MG63 (cell line): Measurements from ENCODE around the gene NSUN6. TPM values are rescaled to one million over a fixed set of nuclear protein-coding genes. Genes with fewer than 3 reads are reported as not detected.
"Not testable (repeated sequence)": the region's sequence is repeated elsewhere in the genome, so short reads cannot be mapped to it uniquely, and the experiment has no call there.

Experiments used
- DNase-seq: peaks from one replicate; pipeline ENCODE4 v3.0.0-alpha.2; 2020
- H3K27me3 ChIP-seq: fragments of 250-450 bp; sonication (Bioruptor Pico); 2 replicates; pipeline ENCODE4 v1.5.1; 2020; ENCODE audit warnings: mild to moderate bottlenecking, moderate library complexity
- H3K36me3 ChIP-seq: fragments of 250-450 bp; sonication (Bioruptor Pico); 2 replicates; pipeline ENCODE4 v1.5.1; 2020; ENCODE audit warnings: mild to moderate bottlenecking, moderate library complexity
- H3K4me3 ChIP-seq: fragments of 250-450 bp; sonication (Bioruptor Pico); 2 replicates; pipeline ENCODE4 v1.5.1; 2020; ENCODE audit warnings: mild to moderate bottlenecking, moderate library complexity
- H3K9me3 ChIP-seq: fragments of 250-450 bp; sonication (Bioruptor Pico); 2 replicates; pipeline ENCODE4 v1.5.1; 2020; ENCODE audit warnings: mild to moderate bottlenecking, moderate library complexity
- total RNA-seq: library from RNA; depleted of rRNA; stranded (reverse); fragments of >200 nt; shearing (Covaris generic); gene quantifications from 2 replicates; pipeline ENCODE4 v1.2.3, GENCODE V29; 2014; ENCODE audit warnings: low replicate concordance

The NSUN6 gene
- total RNA-seq, 1 experiment from 2014 or later = 8.4 TPM

DNA sequence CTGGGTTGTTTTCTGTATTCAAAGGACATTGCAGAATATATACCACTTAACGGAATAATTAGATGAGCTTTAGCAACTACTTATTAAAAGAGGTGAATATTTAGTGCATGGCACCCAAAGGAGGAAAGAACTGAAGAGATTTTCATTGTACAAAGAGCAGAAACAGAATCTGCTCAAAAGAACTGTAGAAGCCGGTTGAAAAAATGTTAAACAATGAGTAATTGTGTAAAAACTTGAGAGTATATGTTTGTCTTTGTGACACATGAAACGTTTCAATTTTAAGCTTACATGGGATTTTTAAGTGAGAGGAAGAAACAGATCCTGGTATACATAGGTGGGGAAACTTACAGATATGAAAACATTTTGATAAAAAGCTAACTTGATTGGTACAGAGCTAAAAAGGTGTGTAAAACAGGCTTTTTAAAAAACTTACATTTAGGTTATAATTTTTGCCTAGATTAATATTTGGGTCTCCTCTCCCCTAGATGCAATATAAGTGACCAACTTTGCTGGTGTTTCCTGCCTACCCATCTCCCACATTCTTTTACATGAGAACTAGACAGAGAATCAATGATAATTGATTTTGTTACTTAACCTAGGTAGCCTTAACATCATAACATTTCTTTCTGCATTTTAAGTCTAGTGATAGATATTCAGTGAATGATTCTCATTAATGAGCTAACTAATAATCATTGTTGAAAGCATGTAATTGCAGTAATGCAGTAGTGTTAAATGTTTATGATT is 14.6 kb upstream of the NSUN6 start:
- Histone ChIP-seq H3K36me3 (peaks cover 10% of the 10 kb centered on the region), H3K9me3 (no peaks in the 10 kb centered on the region), H3K27me3 (no peaks in the 10 kb centered on the region), H3K4me3 (no peak overlapping the region)
- no peak for DNase-seq

DNA sequence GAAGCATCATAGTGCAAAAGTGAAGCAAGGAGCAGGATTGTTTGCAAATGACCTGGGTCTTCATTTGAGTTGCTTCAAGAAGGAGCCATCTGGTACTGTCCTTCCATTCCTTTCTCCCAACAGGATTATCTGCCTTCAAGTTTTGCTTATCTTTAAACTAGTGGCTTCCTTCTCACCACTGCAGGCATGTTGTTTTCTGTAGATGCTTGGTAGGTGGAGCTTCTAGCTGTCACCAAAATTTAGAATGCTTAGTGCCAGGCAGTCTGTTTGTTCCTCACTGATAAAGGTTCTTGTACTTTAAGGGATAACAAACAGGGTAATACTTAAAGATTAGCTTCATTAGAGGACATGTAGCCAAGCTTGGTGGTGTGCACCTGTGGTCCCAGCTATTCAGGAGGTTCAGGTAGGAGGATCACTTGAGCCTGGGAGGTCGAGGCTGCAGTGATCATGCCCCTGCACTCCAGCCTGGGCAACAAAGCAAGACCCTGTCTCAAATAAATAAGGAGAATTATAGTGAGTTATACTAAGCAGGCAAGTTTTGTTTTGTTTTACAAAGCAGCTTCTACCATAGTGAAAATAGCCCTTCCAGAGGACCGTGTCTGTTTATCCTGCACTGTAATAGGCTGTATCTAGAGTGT is 13.6 kb upstream of the NSUN6 start:
- no peaks in the 10 kb centered on the region for H3K9me3 ChIP-seq
- DNase-seq = no peak
- H3K4me3 ChIP-seq = no peak overlapping the region
- peaks cover 4% of the 10 kb centered on the region for H3K36me3 ChIP-seq
- no peaks in the 10 kb centered on the region for H3K27me3 ChIP-seq

DNA sequence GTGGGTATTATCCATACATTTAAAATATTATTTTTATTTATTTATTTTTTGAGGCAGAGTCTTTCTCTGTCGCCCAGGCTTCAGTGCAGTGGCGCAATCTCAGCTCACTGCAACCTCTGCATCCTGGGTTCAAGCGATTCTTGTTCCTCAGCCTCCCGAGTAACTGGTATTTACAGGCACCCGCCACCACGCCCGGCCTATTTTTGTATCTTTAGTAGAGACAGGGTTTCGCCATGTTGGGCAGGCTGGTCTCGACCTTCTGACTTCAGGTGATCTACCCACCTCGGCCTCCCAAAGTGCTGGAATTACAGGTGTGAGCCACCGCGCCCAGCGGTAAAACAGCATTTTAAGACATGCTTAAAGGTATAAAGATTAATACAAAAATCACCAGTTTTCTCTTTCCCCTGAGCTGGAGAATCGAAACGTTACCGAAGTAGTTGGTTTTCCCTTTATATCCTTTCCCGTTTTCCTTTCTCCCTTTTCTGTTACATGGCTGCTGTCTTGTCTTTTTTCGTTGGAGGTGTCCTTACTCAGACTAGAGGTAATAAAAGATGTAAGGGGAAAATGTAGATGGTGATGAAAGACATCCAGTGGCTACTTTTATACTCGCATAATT is 9.5 kb upstream of the NSUN6 start:
- no peaks in the 10 kb centered on the region; the same call in 1 of the 2 replicates for H3K36me3 ChIP-seq
- peak overlapping the region; percentile 75 for H3K4me3 ChIP-seq
- no peaks in the 10 kb centered on the region for H3K9me3 ChIP-seq
- no peaks in the 10 kb centered on the region for H3K27me3 ChIP-seq
- no peak for DNase-seq

DNA sequence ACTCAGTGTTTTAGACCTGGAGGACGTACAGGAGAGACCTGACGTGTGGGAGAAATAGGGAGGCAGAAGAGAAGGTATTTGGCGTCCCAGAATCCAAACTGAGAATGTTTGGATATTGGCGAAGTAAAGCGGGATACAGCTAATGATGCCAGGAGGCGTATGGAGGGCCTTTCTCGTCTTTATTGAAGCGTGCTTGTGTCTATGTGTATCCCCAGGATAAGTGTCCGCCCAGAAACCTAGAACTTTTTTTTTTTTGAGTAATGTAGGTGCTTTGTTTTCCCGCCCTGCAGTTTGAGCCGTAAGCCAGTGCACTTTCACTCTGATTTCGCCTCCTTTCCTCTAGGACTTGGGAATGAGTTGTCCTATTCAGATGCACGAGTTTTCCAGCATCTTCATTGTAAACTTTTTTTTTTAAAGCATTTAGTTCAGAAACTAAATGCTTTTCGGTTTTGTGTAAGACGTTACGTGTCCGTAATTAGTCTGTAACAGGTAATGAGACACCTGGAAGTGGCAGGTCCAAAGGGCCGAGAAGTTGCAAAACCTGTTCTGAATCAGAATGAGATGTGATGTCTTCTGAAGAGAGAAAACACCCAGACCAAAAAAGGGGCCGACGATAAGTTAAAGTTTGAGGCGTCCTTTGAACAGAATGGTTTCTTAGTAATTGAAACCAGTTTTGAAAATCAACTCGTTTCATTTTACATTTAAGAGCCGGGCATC is 8.6 kb upstream of the NSUN6 start:
- Histone ChIP-seq H3K27me3 (no peaks in the 10 kb centered on the region), H3K4me3 (peak overlapping the region; percentile 75), H3K9me3 (no peaks in the 10 kb centered on the region), H3K36me3 (no peaks in the 10 kb centered on the region; the same call in 1 of the 2 replicates)
- no peak for DNase-seq

DNA sequence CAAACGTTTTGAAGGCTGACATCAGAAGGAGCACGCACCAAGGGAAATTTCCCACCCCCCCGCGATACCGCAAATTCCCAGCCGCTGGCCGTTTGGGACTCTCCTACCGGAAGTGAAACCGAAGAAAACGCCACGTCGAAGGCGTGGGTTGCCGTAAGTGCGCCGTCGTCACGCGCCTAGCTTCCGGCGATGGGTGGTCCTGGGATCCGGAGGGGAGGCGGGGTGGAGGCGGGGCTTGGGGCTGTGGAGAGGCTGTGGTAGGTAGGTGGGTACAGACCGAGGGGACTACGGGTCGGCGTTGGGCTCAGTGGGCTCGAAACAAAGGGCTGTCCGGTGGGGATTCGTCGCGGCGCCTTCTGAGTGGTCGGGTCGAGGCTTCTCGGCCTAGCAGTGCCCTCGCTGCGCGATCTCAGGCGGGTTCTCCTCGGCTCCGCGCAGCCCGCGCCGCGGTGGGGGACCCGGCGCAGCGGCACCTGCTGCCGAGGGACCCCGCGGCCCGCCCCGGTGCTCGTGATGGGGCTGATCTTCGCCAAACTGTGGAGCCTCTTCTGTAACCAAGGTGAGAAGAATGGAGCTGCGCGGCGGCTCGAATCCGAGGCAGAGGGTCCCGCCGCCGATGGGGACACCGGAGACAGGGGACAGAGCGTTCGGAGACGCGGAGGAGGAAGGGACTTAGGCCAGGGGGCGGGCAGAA is 7.9 kb upstream of the NSUN6 start, which contains the start of gene ARL5B:
TSS of gene ARL5B (plus strand) at position 307 of the 694 bp plus-strand sequence. CDS start at position 514, 207 bp downstream.
- DNase-seq = peak; percentile 97
- H3K4me3 ChIP-seq = peak within 1 kb of the TSS; percentile 75
- H3K36me3 ChIP-seq = no peaks in the 10 kb centered on the region; the same call in 1 of the 2 replicates
- H3K9me3 ChIP-seq = no peaks in the 10 kb centered on the region
- H3K27me3 ChIP-seq = no peaks in the 10 kb centered on the region

DNA sequence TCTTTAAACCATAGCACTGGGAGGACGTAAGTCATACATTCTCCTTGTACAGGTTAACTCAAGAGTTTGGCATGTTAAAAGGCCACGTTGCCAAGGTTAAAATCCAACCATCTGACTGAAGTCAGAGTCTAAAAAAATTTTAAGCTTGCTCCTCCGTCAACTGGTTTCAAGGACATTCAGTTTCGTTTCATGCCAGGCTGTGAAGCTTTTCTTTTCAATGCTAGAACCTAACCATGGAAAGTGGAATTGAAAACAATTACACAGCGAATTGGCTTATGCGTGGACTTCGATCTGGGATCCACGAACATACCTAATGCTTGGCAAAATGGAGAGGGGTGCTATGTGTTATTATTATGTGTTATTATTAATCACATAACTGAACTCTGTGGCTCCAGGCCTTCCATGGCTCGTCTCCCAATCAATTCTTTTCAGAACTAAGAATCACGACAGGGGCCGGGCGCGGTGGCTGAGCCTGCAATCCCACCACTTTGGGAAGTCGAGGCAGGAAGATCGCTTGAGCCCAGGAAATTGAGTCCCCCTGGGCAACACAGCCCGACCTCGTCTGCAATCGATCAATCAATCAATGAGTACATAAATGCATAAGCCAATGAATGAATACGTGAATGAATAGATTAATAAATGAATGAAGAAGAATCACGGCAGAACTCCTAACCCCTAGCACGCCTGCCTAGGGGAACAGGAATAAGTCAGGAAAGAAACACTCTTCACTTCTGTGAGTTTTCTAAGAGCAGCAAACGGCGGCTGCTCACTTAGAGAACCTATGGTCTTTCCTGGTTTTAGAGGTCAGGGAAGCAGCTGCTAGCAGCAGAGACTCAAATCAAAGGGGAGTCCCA is 7.1 kb upstream of the NSUN6 start:
- no peaks in the 10 kb centered on the region for H3K36me3 ChIP-seq
- peak overlapping the region; percentile 75 for H3K4me3 ChIP-seq
- H3K27me3 ChIP-seq = no peaks in the 10 kb centered on the region
- no peak for DNase-seq
- no peaks in the 10 kb centered on the region for H3K9me3 ChIP-seq

DNA sequence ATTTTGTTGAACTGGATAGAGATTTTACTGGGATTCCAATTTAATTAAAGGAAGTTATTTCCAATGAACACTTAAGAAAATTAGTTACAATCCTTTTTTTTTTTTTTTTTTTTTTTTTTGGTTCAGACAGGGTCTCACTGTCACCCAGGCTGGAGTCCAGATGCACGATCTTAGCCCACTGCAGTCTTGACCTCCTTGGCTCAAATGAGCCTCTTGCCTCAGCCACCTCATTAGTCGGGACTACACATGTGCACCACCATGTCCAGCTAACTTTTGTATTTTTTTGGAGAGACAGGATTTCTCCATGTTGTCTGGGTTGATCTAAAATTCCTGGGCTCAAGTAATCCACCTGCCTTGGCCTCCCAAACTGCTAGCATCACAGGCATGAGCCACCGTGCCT is 5.3 kb upstream of the NSUN6 start:
- no peak overlapping the region for H3K4me3 ChIP-seq
- no peaks in the 10 kb centered on the region for H3K9me3 ChIP-seq
- H3K27me3 ChIP-seq = no peaks in the 10 kb centered on the region
- H3K36me3 ChIP-seq = no peaks in the 10 kb centered on the region
- DNase-seq = no peak

DNA sequence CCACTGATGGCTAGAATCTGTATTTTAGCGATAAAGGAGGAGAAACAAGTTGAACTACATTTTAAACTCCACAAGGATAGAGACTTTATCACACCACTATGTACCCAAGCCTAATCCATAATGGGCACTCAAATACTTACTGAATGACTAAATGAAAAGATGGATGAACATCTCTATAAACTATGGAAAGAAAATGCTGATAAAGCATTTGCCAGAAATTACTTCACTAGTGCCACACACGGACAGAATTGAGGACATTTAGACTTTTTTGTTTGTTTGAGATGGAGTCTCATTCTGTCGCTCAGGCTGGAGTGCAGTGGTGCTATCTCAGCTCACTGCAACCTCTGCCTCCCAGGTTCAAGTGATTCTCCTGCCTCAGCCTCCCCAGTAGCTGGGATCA is 1.7 kb upstream of the NSUN6 start:
- no peaks in the 10 kb centered on the region for H3K27me3 ChIP-seq
- no peak for DNase-seq
- no peaks in the 10 kb centered on the region for H3K9me3 ChIP-seq
- no peaks in the 10 kb centered on the region for H3K36me3 ChIP-seq
- no peak overlapping the region for H3K4me3 ChIP-seq

DNA sequence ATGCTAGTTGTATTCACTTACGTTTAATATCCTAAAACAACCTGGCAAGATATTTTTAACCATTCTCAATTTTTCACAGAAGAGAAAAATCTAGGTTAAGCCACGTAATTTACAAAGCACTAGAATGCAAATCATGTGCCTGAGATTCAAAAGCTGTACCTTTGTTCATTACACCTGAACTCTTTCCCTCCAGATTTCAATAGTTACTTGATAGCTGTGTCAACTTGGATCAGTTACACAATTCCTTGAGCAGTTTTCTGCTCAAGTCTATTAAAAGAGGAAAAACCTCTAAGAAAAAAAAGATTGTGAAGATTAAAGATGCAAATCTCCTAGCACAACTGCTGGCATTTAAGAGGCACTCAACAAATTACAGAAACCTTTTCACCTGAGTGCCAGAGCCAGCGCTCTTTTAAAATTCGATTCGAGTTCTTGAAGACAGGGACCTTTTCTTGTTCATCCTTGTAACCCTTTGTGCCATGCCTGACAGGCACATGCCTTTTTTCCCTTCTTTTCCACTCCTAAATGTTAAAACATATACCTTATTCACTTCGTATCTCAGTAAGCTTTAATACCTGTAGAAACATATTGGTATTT is 886 bp downstream of the NSUN6 start:
- no peak for DNase-seq
- peak overlapping the region; percentile 70 for H3K4me3 ChIP-seq
- no peaks in the 10 kb centered on the region for H3K9me3 ChIP-seq
- no peaks in the 10 kb centered on the region for H3K27me3 ChIP-seq
- H3K36me3 ChIP-seq = no peaks in the 10 kb centered on the region

DNA sequence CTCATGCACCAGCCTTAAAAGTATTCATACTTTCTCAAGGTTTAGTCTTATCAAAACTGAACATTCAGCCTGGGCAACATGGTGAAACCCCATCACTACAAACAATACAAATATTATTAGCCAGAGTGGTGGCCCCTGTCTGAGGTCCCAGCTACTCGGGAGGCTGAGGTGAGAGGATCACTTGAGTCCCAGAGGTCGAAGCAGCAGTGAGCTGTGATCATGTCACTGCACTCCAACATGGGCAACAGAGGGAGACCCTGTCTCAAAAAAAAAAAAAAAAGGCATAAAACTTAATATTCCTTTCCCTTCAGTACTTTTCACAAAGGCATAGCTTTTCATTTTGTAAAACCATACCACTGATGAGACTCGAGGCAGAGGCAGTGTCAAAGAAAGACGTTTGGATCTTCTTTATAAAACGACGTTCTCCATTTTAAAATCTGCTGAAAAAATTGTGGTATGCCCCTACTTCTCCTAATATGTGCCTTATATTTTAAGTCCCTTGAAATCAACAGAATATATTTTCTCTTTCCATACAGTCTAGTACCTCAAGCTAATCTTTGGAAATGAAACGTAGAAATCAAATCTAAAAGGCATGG is 1.9 kb downstream of the NSUN6 start:
- Histone ChIP-seq H3K27me3 (no peaks in the 10 kb centered on the region), H3K4me3 (peak overlapping the region; percentile 70), H3K36me3 (no peaks in the 10 kb centered on the region), H3K9me3 (no peaks in the 10 kb centered on the region)
- DNase-seq = no peak

DNA sequence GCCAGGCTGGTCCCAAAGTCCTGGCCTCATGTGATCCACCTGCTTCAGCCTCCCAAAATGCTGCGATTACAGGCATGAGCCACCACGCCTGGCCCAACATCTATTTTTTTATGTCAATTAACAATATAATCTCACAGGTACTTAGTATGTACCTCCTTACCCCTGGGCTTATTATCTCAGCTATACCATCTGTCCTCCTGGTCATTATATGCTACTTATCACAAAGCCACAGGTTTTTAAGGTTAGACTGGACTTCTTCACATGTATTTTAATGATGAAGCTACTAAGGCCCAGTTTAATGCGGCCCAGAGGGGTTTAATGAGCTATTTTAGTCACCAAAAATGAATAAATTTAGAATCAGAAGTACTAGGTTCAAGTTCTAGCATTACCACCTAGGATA is 3.4 kb downstream of the NSUN6 start:
- DNase-seq = no peak
- Histone ChIP-seq H3K27me3 (no peaks in the 10 kb centered on the region), H3K9me3 (no peaks in the 10 kb centered on the region), H3K36me3 (no peaks in the 10 kb centered on the region), H3K4me3 (no peak overlapping the region)

DNA sequence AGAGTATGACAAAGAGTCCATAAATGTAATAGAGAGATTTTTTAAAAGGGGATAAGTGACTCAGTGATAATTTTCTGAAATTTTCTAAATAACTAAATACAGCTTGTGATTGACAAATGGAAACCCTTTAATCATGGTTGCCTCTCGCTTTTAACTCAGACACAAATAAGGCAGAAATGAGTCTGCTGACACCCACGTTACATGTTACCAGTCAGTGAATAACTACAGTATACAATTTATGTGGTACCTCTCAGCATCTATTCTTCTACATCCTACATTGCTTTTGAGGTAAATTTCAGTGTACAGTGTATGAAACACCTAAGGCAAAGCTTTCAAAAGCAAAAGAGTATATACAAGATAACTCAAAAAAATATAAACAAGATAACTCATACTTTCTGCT is 4.2 kb downstream of the NSUN6 start:
- Histone ChIP-seq H3K27me3 (no peaks in the 10 kb centered on the region), H3K36me3 (peaks cover 3% of the 10 kb centered on the region), H3K4me3 (no peak overlapping the region), H3K9me3 (no peaks in the 10 kb centered on the region)
- no peak for DNase-seq

DNA sequence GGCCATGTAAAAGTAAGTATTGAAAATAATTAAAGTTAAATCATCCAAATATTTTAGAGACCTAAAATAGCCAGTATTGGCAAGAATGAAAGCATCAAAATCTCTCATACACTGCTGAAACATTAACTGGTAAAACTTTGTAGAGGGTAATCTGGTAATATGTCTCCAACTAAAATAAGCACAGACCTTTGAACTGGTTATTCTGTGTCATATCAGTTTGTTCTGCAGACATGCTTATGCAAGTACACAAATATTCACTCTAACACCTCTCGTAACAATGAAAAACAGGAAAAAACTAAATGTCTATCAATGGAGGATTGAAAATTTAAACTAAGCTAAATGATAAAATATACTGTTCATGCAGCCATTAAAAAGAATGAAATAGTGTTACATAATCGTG is 11.7 kb downstream of the NSUN6 start:
- H3K4me3 ChIP-seq, H3K27me3 ChIP-seq, H3K36me3 ChIP-seq, H3K9me3 ChIP-seq, DNase-seq: not testable (repeated sequence)

DNA sequence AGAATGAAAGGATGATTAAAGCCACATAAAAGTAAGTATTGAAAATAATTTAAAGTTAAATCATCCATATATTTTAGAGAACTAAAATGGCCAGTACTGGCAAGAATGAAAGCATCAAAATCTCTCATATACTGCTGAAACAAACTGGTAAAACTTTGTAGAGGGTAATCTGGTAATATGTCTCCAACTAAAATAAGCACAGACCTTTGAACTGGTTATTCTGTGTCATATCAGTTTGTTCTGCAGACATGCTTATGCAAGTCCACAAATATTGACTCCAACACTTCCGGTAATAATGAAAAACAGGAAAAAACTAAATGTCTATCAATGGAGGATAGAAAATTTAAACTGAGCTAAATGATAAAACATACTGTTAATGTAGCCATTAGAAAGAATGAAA is 14.0 kb downstream of the NSUN6 start:
- H3K9me3 ChIP-seq, H3K4me3 ChIP-seq, H3K27me3 ChIP-seq, DNase-seq, H3K36me3 ChIP-seq: not testable (repeated sequence)

DNA sequence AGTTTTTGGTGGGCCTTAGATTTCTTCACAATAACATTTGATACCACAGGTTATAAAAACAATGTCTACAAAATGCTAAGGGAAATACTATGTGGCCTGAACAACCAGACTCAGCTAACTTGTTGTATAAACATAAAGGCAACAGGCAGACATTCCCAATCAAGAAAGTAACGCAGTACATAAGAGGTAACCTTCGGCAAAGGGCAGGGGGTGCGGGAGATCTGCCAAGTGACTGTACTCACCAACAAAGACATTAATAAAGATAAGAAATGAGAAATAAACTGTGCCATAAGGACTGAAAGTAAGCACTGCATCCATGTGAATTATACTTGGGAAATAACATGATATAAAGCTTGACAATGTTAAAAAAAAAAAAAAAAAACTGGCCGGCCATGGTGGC is 15.4 kb downstream of the NSUN6 start:
- Histone ChIP-seq H3K36me3 (peaks cover 6% of the 10 kb centered on the region), H3K27me3 (no peaks in the 10 kb centered on the region), H3K4me3 (no peak overlapping the region), H3K9me3 (no peaks in the 10 kb centered on the region)
- DNase-seq = no peak
